Heart left ventricle (tissue), 16 donors: Measurements from ENCODE around the gene CPA4. TPM values are rescaled to one million over a fixed set of nuclear protein-coding genes. Genes with fewer than 3 reads are reported as not detected.

Experiments used
- ATAC-seq, 4 donors: fragments of 200-7000 bp; cut with Tn5 transposase; one replicate each; pipeline ENCODE4 v1.9.1; 2020 to 2022; ENCODE audit warnings: moderate library complexity in 4 of 4, mild to moderate bottlenecking in 3 of 4, moderate number of reproducible peaks in 1 of 4
- DNase-seq, 5 donors: peaks; one replicate each; pipeline ENCODE4 v3.0.0-alpha.2; 2020
- H3K27ac ChIP-seq, 12 donors: fragments of 200-600 bp; sonication (generic) in 4 of 12; one replicate each; pipeline versions ENCODE4 v1.5.0 to v1.8.0; 2016 to 2022; ENCODE audit warnings: mild to moderate bottlenecking in 2 of 12
- H3K27me3 ChIP-seq, 9 donors: fragments of 200-600 bp; sonication (generic) in 2 of 9; one replicate each; pipeline versions ENCODE4 v1.5.1 to v1.8.0; 2016 to 2022; ENCODE audit warnings: mild to moderate bottlenecking in 3 of 9
- H3K36me3 ChIP-seq, 9 donors: fragments of 200-600 bp; sonication (generic) in 2 of 9; one replicate each; pipeline versions ENCODE4 v1.5.0 to v1.8.0; 2018 to 2022; ENCODE audit warnings: mild to moderate bottlenecking in 2 of 9
- H3K4me1 ChIP-seq, 12 donors: fragments of 200-600 bp; sonication (generic) in 4 of 12; one replicate each; pipeline versions ENCODE4 v1.5.0 to v1.8.0; 2016 to 2022; ENCODE audit warnings: mild to moderate bottlenecking in 3 of 12
- H3K4me3 ChIP-seq, 12 donors: fragments of 200-600 bp; sonication (generic) in 4 of 12; one replicate each; pipeline versions ENCODE4 v1.5.0 to v1.8.0; 2017 to 2022; ENCODE audit warnings: mild to moderate bottlenecking in 9 of 12, moderate library complexity in 4 of 12
- H3K9me3 ChIP-seq, 12 donors: fragments of 200-600 bp; sonication (generic) in 4 of 12; one replicate each; pipeline versions ENCODE4 v1.5.0 to v1.8.0; 2016 to 2022; ENCODE audit warnings: mild to moderate bottlenecking in 1 of 12
- POLR2A ChIP-seq, 2 donors: fragments of 450-650 bp; IDR thresholded peaks; one replicate each; pipeline ENCODE4 v1.6.1; 2017; ENCODE audit warnings: antibody characterized with exemption in 2 of 2, mild to moderate bottlenecking in 2 of 2, moderate library complexity in 2 of 2
- WGBS, 4 donors: extraction: QIAGEN DNeasy Blood & Tissue Kit in 2 of 4; methylation state at CpG; one replicate each; pipeline versions ENCODE4 v1.1.5 to v1.1.7; 2013 to 2018; 5-methylcytosine and 5-hydroxymethylcytosine counted together
- intact Hi-C, 10 donors: fragments of 100-400 bp; cut with DNase I; formaldehyde crosslinking; loops; one replicate each; pipeline versions ENCODE4 v1.11.1 to v1.14.2; 2022
- polyA plus RNA-seq, 2 donors: library from polyadenylated mRNA; stranded (reverse); fragments of 200-250 nt; gene quantifications; one replicate each; pipeline ENCODE4 v1.2.3, GENCODE V29; 2013
- total RNA-seq, 9 donors: library from RNA; depleted of rRNA in 2 of 9; stranded (reverse); fragments of >200 nt in 2 of 9; fragmentation: NEBNext Ultra II Directional in 3 of 9; extraction: Animal tissue kit (Norgen Biotek cat#: 25700) in 3 of 9; gene quantifications; one replicate each; pipeline versions ENCODE4 v1.1.0 to v1.2.4, GENCODE V29; 2016 to 2023
- TF ChIP-seq, protein P1 (sequence below), 12 donors: fragments of 200-600 bp; sonication (generic) in 4 of 12; IDR thresholded peaks; one replicate each; pipeline versions ENCODE4 v1.5.0 to v1.8.0; 2018 to 2022; ENCODE audit warnings: antibody characterized with exemption in 12 of 12, mild to moderate bottlenecking in 5 of 12
- donor health status: ischemic (EF 13 %, LVEDD 7.1; RV severe dilation, severe dysfunction).
- donor health status: healthy with polysubstance abuse.
- donor health status: DM: no; HTN: yes; CAD: no.
- donor health status: DM: no; HTN: no; CAD: no.
- donor health status: ischemic (EF 25% LVEDD 6.9; RV normal size, moderate dysfunction).
- donor health status: ischemic (EF 25% LVEDD 5.7; RV mildly dilated, moderate dysfunction).
- donor health status: healthy.
- donor health status: DM: yes; HTN: yes; CAD: no.
- donor health status: ischemic (EF 35%, LVEDD 5.7; RV mildly dilated, moderate dysfunction).
- donor health status: nonischemic (EF 11% LVEDD 7.7; RV severe dilation, severe dysfunction).
- donor health status: DM: yes; HTN: yes; CAD: no.
- donor health status: PGD.
- donor health status: ischemic (EF 29% LVEDD 5.4; RV normal size, mild dysfunction).
- donor health status: nonischemic (EF 23%, LVEDD 6.1; RV moderate dilation, normal function).

CPA4 gene
- total and polyA plus RNA-seq, 11 donors, result 0.06 to 22.2 (median 0.27) TPM; not detected in 7

DNA sequence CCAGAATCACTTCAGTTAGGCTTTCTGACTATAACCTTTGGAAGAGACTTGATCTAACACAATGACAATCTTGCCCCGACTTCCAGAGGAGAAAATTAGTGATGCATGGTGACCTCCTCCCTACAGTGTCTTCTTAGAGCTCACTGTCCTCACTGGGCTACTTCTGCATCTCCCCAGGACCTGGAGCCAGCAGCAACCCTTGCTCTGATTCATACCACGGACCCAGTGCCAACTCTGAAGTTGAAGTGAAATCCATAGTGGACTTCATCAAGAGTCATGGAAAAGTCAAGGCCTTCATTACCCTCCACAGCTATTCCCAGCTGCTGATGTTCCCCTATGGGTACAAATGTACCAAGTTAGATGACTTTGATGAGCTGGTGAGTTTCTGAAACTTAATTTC is 13.7 kb upstream of the CPA4 start:
- Histone ChIP-seq H3K4me1 (peaks cover 0 to 12% (median under 1%) of the 10 kb centered on the region in 12 donors), H3K9me3 (no peaks in the 10 kb centered on the region), H3K4me3 (no peak overlapping the region), H3K27me3 (peaks cover 0 to 16% (median 0%) of the 10 kb centered on the region in 9 donors), H3K27ac (no peak overlapping the region), H3K36me3 (no peaks in the 10 kb centered on the region)
- DNase-seq, result no peak
- intact Hi-C loops, result loop anchor here in 5 of 10 donors (5.0 to 10.0 kb wide), 3 partner anchors 163 to 216 kb away; partner anchors contain the start of genes MEST (in 3 of the 5) and CEP41 (in 1 of the 5)
- no peak for TF ChIP-seq POLR2A (IDR thresholded peaks at IDR 0.05)
- TF ChIP-seq, protein P1, sequence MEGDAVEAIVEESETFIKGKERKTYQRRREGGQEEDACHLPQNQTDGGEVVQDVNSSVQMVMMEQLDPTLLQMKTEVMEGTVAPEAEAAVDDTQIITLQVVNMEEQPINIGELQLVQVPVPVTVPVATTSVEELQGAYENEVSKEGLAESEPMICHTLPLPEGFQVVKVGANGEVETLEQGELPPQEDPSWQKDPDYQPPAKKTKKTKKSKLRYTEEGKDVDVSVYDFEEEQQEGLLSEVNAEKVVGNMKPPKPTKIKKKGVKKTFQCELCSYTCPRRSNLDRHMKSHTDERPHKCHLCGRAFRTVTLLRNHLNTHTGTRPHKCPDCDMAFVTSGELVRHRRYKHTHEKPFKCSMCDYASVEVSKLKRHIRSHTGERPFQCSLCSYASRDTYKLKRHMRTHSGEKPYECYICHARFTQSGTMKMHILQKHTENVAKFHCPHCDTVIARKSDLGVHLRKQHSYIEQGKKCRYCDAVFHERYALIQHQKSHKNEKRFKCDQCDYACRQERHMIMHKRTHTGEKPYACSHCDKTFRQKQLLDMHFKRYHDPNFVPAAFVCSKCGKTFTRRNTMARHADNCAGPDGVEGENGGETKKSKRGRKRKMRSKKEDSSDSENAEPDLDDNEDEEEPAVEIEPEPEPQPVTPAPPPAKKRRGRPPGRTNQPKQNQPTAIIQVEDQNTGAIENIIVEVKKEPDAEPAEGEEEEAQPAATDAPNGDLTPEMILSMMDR (IDR thresholded peaks at IDR 0.05), result no peak
- no peak for ATAC-seq
- whole genome bisulfite sequencing, 4 donors, result 82 to 87% (median 85%) methylated on average over 2 of the region's 2 CpGs

DNA sequence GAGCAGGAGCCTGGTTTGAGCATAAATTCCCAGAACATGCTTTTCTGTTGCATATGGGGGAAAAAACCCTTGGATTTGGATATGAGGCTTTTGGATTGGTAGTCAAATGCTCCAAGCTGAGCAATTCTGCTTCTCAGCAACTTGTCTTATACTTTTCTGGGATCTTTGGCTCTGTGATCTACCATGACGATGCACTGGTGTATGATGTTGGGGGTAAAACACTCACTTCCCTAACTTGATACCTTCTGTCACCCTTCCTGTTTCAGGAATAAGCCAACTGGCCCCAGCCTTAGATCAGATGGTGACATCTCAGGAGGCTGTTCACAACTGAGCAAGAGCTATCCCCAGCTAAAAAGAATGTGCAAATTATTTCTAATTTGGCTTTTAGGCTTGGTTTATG is 13.1 kb upstream of the CPA4 start:
- intact Hi-C loops, result loop anchor here in 5 of 10 donors (5.0 to 10.0 kb wide), 3 partner anchors 162 to 215 kb away; partner anchors contain the start of genes MEST (in 3 of the 5) and CEP41 (in 1 of the 5)
- whole genome bisulfite sequencing, 4 donors, result 86 to 96% (median 92%) methylated on average over 1 of the region's 1 CpG
- ATAC-seq (no peak), DNase-seq (no peak)
- no peaks in the 10 kb centered on the region for H3K9me3 ChIP-seq
- H3K4me1 ChIP-seq, result peaks cover 0 to 12% (median 0%) of the 10 kb centered on the region in 12 donors
- no peaks in the 10 kb centered on the region for H3K36me3 ChIP-seq
- no peak overlapping the region for H3K27ac ChIP-seq
- no peak for TF ChIP-seq POLR2A (IDR thresholded peaks at IDR 0.05)
- TF ChIP-seq, protein P1 (IDR thresholded peaks at IDR 0.05), result no peak
- H3K27me3 ChIP-seq, result peaks cover 0 to 10% (median 0%) of the 10 kb centered on the region in 9 donors
- no peak overlapping the region for H3K4me3 ChIP-seq

DNA sequence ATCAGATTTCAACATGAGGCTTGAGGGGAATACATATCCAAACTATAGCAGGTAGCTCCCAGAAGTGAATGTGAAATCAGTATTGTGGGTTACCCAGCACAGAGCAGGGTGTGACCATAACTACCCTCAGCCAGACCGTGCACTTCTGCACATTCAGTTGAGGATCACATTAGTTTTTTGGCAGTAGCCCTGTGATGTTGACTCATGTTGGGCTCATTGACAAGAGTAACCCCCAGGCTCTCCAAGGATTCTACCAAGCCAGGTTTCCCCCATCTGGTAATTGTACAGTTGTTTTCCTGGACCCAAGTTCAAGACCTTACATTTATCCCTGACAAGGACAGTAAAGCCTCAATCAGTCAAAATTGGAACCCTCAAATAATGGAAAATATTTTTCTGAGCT is 11.7 kb upstream of the CPA4 start:
- Histone ChIP-seq H3K4me3 (no peak overlapping the region), H3K36me3 (no peaks in the 10 kb centered on the region), H3K9me3 (no peaks in the 10 kb centered on the region), H3K27me3 (no peaks in the 10 kb centered on the region), H3K4me1 (peaks cover 0 to 12% (median 0%) of the 10 kb centered on the region in 12 donors), H3K27ac (no peak overlapping the region)
- WGBS, 4 donors, result 67 to 87% (median 85%) methylated on average over 1 of the region's 1 CpG
- intact Hi-C loops, result no loop called here
- DNase-seq, result no peak
- peak in 2 of 4 donors; percentile 36 to 51 for ATAC-seq
- TF ChIP-seq, protein P1 (IDR thresholded peaks at IDR 0.05), result no peak
- no peak for TF ChIP-seq POLR2A (IDR thresholded peaks at IDR 0.05)

DNA sequence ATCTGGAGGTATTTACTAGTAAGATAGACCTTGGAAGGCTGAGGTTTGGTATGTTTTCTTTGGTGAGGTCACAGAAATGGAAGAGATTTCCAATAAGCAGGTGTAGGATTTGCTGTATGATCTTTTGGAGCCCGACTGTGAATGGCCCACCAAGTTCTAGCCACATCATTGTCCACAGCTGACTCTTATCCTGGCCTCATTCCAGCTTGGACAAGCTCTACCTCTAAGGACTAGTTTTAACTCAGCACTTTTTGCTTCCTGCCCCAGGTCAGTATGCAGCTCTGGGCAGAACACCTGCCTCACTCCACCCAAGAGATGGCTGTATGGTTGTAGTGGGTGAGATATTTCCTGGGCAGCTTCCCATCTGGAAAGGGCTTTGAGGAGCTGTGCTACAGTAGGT is 6.1 kb upstream of the CPA4 start:
- Histone ChIP-seq H3K4me1 (no peaks in the 10 kb centered on the region), H3K27me3 (no peaks in the 10 kb centered on the region), H3K36me3 (no peaks in the 10 kb centered on the region), H3K27ac (no peak overlapping the region), H3K9me3 (no peaks in the 10 kb centered on the region), H3K4me3 (no peak overlapping the region)
- intact Hi-C loops, result no loop called here
- no peak for TF ChIP-seq POLR2A (IDR thresholded peaks at IDR 0.05)
- TF ChIP-seq, protein P1 (IDR thresholded peaks at IDR 0.05), result no peak
- 67 to 94% (median 81%) methylated on average over 1 of the region's 1 CpG for WGBS, 4 donors
- DNase-seq (no peak), ATAC-seq (no peak)
